Upper lobe of right lung (tissue), 1 donor: ENCODE results near the gene DRC7. TPM values are rescaled to one million over a fixed set of nuclear protein-coding genes. Genes with fewer than 3 reads are reported as not detected.

Experiments used
- ATAC-seq: fragments of 200-7000 bp; cut with Tn5 transposase; one replicate; pipeline ENCODE4 v1.9.1; 2020; ENCODE audit warnings: mild to moderate bottlenecking, moderate library complexity
- DNase-seq: peaks from one replicate; pipeline ENCODE4 v3.0.0-alpha.2; 2020
- H3K27ac ChIP-seq: fragments of 200-600 bp; one replicate; pipeline ENCODE4 v1.8.0; 2022
- H3K27me3 ChIP-seq: fragments of 200-600 bp; one replicate; pipeline ENCODE4 v1.8.0; 2022; ENCODE audit warnings: mild to moderate bottlenecking
- H3K36me3 ChIP-seq: fragments of 200-600 bp; one replicate; pipeline ENCODE4 v1.8.0; 2022
- H3K4me1 ChIP-seq: fragments of 200-600 bp; one replicate; pipeline ENCODE4 v1.8.0; 2022
- H3K4me3 ChIP-seq: fragments of 200-600 bp; one replicate; pipeline ENCODE4 v1.8.0; 2022; ENCODE audit warnings: mild to moderate bottlenecking
- H3K9me3 ChIP-seq: fragments of 200-600 bp; one replicate; pipeline ENCODE4 v1.8.0; 2022
- CTCF ChIP-seq: fragments of 200-600 bp; IDR thresholded peaks from one replicate; pipeline ENCODE4 v1.8.0; 2022; ENCODE audit warnings: antibody characterized with exemption
- intact Hi-C: fragments of 100-400 bp; cut with DNase I; formaldehyde crosslinking; loops from one replicate; pipeline ENCODE4 v1.11.0; 2022
- total RNA-seq: library from RNA; stranded (reverse); fragmentation: NEBNext Ultra II Directional; extraction: Animal tissue kit (Norgen Biotek cat#: 25700); gene quantifications from one replicate; pipeline ENCODE4 v1.2.1, GENCODE V29; 2021
- donor health status: DM: no; HTN: yes; CAD: no; lungs with severe emphysema.

DRC7 gene
- total RNA-seq, 1 donor from 2014 or later: not detected

GRCh38 chr16:57667048-57667525 lies 27.5 kb upstream of the DRC7 start:
- Histone ChIP-seq H3K4me1 (no peaks in the 10 kb centered on the region), H3K27me3 (no peaks in the 10 kb centered on the region), H3K27ac (no peak overlapping the region), H3K4me3 (no peak overlapping the region), H3K9me3 (no peaks in the 10 kb centered on the region), H3K36me3 (peaks cover under 1% of the 10 kb centered on the region)
- no peak for DNase-seq
- ATAC-seq: peak; percentile 1
- no peak for TF ChIP-seq CTCF
- intact Hi-C loops: no loop called here

- peak; percentile 78 for DNase-seq
- ATAC-seq: peak; percentile 79
- intact Hi-C loops: no loop called here
- Histone ChIP-seq H3K27ac (no peak overlapping the region), H3K27me3 (no peaks in the 10 kb centered on the region), H3K36me3 (no peaks in the 10 kb centered on the region), H3K4me1 (no peaks in the 10 kb centered on the region), H3K4me3 (no peak overlapping the region), H3K9me3 (no peaks in the 10 kb centered on the region)
- TF ChIP-seq CTCF: no peak
These were observed 26.9 kb upstream of the DRC7 start for GRCh38 chr16:57667526-57668262.

- no peak for TF ChIP-seq CTCF
- DNase-seq (no peak), ATAC-seq (no peak)
- H3K27me3 ChIP-seq: peaks cover 3% of the 10 kb centered on the region
- H3K9me3 ChIP-seq: no peaks in the 10 kb centered on the region
- no peaks in the 10 kb centered on the region for H3K4me1 ChIP-seq
- no peaks in the 10 kb centered on the region for H3K36me3 ChIP-seq
- intact Hi-C loops: no loop called here
- H3K4me3 ChIP-seq: no peak within 1 kb of the TSS
- H3K27ac ChIP-seq: no peak within 1 kb of the TSS
These were observed 26.4 kb upstream of the DRC7 start, which contains the start of gene ADGRG3 for GRCh38 chr16:57668263-57668571. ADGRG3 (plus strand) TSS chr16:57668306; CDS start chr16:57668348, 42 bp downstream.

- H3K4me3 ChIP-seq: no peak overlapping the region
- H3K27me3 ChIP-seq: peaks cover 5% of the 10 kb centered on the region
- no peak overlapping the region for H3K27ac ChIP-seq
- DNase-seq (no peak), ATAC-seq (no peak)
- intact Hi-C loops: no loop called here
- no peaks in the 10 kb centered on the region for H3K4me1 ChIP-seq
- H3K9me3 ChIP-seq: no peaks in the 10 kb centered on the region
- no peak for TF ChIP-seq CTCF
- no peaks in the 10 kb centered on the region for H3K36me3 ChIP-seq
These were observed 25.8 kb upstream of the DRC7 start for GRCh38 chr16:57668630-57669475.

- Histone ChIP-seq H3K27ac (no peak overlapping the region), H3K4me3 (no peak overlapping the region), H3K9me3 (no peaks in the 10 kb centered on the region), H3K36me3 (no peaks in the 10 kb centered on the region), H3K4me1 (no peaks in the 10 kb centered on the region), H3K27me3 (peaks cover 5% of the 10 kb centered on the region)
- intact Hi-C loops: no loop called here
- DNase-seq: no peak
- no peak for ATAC-seq
- TF ChIP-seq CTCF: no peak
These were observed 25.0 kb upstream of the DRC7 start for GRCh38 chr16:57669476-57670162.
